ENCODE data around the gene FUT8. TPM values are rescaled to one million over a fixed set of nuclear protein-coding genes. Genes with fewer than 3 reads are reported as not detected.

The FUT8 gene
- total and polyA plus RNA-seq, 2 of the 8 experiments (the other 6 are each of a cell fraction or from before 2014, with no cell fraction given) = 10.5 to 25.1 TPM

DNA sequence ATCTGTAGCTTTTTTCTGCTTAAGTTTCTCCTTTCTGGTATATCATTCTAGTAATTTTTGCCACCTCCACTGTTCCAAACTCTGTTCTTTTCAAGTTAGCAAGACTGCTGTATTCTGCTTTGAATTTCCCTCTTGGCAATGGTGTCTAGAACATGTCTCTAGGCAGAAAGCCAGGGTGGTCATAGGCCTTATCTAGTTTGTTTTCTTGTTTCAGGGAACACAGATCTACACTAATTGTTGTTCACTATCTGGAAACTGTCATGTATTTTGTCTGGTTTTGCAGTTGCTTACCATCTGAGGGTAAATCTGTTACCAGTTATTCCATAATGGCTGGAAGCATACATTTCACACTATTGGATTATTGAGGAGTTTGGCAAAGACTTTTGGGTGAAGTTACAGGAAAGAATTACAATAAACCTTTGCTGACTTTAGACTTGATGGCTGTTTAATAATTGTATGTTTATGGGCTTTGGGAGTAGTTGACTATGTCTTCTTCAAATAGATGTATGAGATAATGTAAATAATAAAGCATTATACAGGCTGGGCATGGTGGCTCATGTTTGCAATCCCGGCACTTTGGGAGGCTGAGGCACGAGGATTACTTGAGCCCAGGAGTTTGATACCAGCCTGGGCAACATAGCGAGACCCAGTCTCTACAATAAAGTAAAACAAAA is 41.4 kb downstream of the FUT8 start:
- FAIRE-seq (no peak), DNase-seq (ENCODE audit: low read depth in 1 of 2, low spot score in 2 of 2) (no peak)
- Histone ChIP-seq H3K4me2 (ENCODE audit: insufficient read depth in 1 of 2, low read depth in 2 of 2, low read length in 2 of 2) (no peak overlapping the region), H3K36me3 (ENCODE audit: control insufficient read depth in 2 of 4, insufficient read depth in 4 of 4, low read length in 3 of 4) (peaks cover 0 to 4% (median 1%) of the 10 kb centered on the region in 4 experiments; a peak in 3 of 8 replicates), H3K9me3 (ENCODE audit: insufficient read depth in 2 of 2, low read depth in 1 of 2, low read length in 1 of 2) (peaks cover 0 to 3% of the 10 kb centered on the region in 2 experiments; a peak in 1 of 4 replicates), H2BK15ac (ENCODE audit: low read length) (no peak overlapping the region), H3K79me1 (ENCODE audit: low read depth, low read length) (no peaks in the 10 kb centered on the region), H4K8ac (ENCODE audit: extremely low read depth, insufficient read depth, low read length) (no peak overlapping the region), H3K14ac (ENCODE audit: insufficient read length) (no peak overlapping the region), H3K4ac (replicated peaks; ENCODE audit: insufficient read length, low read depth, low read length) (no peak overlapping the region), H2BK5ac (ENCODE audit: low read depth, low read length) (no peak overlapping the region), H3K27ac (ENCODE audit: low read depth, low read length) (no peak overlapping the region), H4K5ac (ENCODE audit: insufficient read length, low read depth, low read length) (no peak overlapping the region), H2BK120ac (replicated peaks; ENCODE audit: low read depth, low read length) (no peak overlapping the region), H4K20me1 (replicated peaks in 1 of 2; ENCODE audit: control insufficient read depth in 1 of 2, insufficient read depth in 2 of 2, low read length in 2 of 2) (peaks cover 0 to 2% of the 10 kb centered on the region in 2 experiments), H3K9ac (replicated peaks in 1 of 4; ENCODE audit: extremely low read depth in 1 of 4, low read depth in 3 of 4, low read length in 3 of 4) (no peak overlapping the region), H3K4me1 (replicated peaks in 1 of 4; ENCODE audit: control insufficient read depth in 3 of 4, insufficient read depth in 4 of 4, low read length in 3 of 4) (peaks cover 0 to 3% (median 0%) of the 10 kb centered on the region in 4 experiments; a peak in 1 of 7 replicates), H4K91ac (replicated peaks; ENCODE audit: insufficient read length, low read length) (no peak overlapping the region), H3K56ac (replicated peaks; ENCODE audit: insufficient read length, low read depth, low read length) (no peak overlapping the region), H2BK20ac (ENCODE audit: low read length) (no peak overlapping the region), H3K18ac (ENCODE audit: extremely low read depth, low read length) (no peak overlapping the region), H2AK5ac (ENCODE audit: low read depth, low read length) (no peak overlapping the region), H3K79me2 (ENCODE audit: control insufficient read depth in 1 of 2, insufficient read depth in 2 of 2, low read length in 2 of 2) (peaks cover 0 to 8% of the 10 kb centered on the region in 2 experiments; a peak in 2 of 4 replicates), H2BK12ac (ENCODE audit: low read depth, low read length) (no peak overlapping the region), H3K23ac (ENCODE audit: insufficient read length) (no peak overlapping the region), H3K27me3 (replicated peaks in 1 of 4; ENCODE audit: control insufficient read depth in 3 of 4, extremely low read depth in 1 of 4, insufficient read depth in 3 of 4, low read length in 3 of 4) (no peaks in the 10 kb centered on the region), H2AFZ (ENCODE audit: low read length) (no peak overlapping the region), H3K23me2 (ENCODE audit: low read depth, low read length) (no peaks in the 10 kb centered on the region; the same call in 1 of the 2 replicates), H3K4me3 (ENCODE audit: extremely low read depth in 1 of 4, insufficient read depth in 2 of 4, low read depth in 3 of 4, low read length in 4 of 4) (no peak overlapping the region)
- POLR2A ChIA-PET (ENCODE audit: partially characterized antibody) = no interaction called here
- TF ChIP-seq CTBP2 (IDR thresholded peaks at IDR 0.05; ENCODE audit: borderline replicate concordance, insufficient read depth, insufficient read length, low read length) (no peak), NRF1 (IDR thresholded peaks at IDR 0.05; ENCODE audit: low read depth, low read length) (no peak), TEAD4 (IDR thresholded peaks at IDR 0.05; ENCODE audit: low read depth, low read length) (no peak)
- CTCF ChIA-PET (ENCODE audit: partially characterized antibody) = no interaction called here
- WGBS, 2 experiments (ENCODE audit: extremely low coverage in 1 of 2, insufficient coverage in 1 of 2, insufficient read length in 1 of 2, insufficient replicate concordance in 2 of 2, low coverage in 1 of 2, low lambda C conversion rate in 2 of 2, missing lambda C conversion rate in 1 of 2) = 94% methylated on average over 3 of the region's 3 CpGs; no CpG with 5 or more reads in 1 of the 2 experiments

Measured in H1 (cell line).